GM19025 (cell line): ENCODE measurements around the gene VASH1.
"Not testable (repeated sequence)": the region's sequence is repeated elsewhere in the genome, so short reads cannot be mapped to it uniquely, and the experiment has no call there.

Experiments
- ATAC-seq: cut with Tn5 transposase; IDR thresholded peaks from one replicate; pipeline ENCODE4 v1.9.1; 2021; ENCODE audit warnings: mild to moderate bottlenecking, low read depth, moderate library complexity; ENCODE audit not compliant: unreplicated experiment

Gene VASH1

DNA sequence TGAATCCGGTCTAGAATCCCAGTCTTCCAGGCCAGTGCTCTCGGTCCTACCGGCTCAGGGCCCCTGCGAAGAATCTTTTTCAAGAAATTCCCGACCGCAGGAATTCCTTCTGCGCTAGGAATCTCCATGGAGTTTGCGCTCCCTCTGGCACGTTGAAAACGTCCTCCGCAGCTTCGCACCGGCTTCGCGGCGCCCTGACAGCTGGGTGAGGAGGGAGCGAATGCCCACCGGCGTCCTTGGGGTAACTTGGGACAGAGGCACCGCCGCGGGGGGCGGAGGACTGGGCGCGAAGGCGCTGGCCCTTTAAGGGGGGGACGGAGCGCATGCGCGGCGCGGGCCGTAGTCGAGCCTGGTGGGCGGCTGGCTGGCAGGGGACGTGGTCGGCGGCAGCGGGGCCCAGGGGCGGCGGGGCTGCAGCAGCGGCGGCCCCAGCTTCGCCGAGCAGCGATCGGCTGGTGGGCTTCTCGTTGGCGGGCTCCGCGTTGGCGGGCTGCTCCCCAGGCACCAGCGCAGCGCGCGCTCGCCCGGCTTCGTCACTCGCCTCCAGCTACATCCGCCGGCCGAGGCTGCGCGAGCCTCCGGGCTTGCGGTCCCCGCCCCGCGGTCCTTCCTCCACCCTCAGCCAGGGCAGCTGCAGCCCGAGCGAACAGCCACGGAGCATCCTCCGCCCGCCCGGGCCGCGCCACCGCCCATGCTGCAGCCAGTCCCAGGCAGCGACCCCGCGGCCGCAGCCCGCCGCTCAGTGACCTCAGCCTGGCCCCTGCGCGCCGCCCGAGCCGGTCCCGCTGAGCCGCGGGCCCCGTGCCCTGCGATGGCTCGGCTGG lies at the start of gene VASH1:
Gene VASH1 (plus strand): TSS at position 333 of the 824 bp plus-strand sequence. CDS start 1,354 bp downstream, outside the sequence.
- ATAC-seq: peak; percentile 81

DNA sequence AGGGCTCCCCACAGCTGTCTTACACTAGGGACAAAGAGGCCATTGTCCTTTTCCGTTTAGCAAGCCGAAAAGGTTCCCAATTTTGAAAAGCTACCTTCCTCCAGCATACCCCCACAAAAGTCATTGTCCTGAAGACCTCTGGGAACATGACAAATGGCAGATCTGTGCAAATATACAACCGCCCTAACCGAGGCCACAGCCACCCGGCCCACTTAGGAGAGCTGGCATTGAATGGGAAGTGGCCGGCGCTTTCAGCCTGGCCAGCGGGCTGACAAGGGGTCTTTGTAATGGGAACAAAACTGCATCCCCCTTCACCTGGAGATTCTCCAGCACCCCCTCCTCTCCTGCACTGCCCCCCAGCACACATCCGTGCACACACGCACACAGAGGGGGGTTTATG lies 48.1 kb upstream of the VASH1 start:
- ATAC-seq: no peak

DNA sequence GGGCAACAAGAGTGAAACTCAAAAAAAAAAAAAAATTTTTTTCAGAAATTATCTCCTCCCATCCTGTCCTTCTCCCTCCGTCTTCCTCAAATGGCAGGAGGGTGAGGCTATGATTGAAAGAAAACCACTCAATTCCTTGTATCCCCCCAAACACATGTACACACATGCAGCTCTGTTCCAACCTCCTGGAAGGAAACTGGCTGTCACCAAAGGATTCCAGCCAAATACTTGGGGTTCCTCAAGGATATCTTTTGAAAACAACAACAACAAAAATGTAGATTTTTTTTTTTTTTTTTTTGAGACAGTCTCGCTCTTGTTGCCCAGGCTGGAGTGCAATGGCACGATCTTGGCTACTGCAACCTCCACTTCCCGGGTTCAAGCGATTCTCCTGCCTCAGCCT lies 46.8 kb upstream of the VASH1 start:
- ATAC-seq: no peak

DNA sequence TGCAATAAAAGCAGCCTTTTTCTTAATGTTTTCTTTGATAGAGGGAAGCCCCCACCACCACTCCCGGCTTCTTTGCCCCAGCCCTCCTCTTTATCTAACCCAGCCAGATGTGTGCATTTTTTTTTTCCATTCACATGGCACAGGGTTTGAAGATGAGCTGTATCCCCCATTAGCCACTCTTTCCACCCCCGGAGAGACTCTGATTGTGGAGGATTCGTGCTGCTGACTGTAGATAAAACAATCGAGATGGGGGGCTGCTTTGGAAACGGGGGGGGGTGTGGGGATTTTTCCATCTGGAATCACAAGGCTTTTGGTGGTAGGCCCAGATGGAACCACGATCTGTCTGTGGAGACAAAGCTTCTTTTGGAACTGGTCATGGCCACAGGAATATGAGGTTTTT lies 46.2 kb upstream of the VASH1 start:
- no peak for ATAC-seq

DNA sequence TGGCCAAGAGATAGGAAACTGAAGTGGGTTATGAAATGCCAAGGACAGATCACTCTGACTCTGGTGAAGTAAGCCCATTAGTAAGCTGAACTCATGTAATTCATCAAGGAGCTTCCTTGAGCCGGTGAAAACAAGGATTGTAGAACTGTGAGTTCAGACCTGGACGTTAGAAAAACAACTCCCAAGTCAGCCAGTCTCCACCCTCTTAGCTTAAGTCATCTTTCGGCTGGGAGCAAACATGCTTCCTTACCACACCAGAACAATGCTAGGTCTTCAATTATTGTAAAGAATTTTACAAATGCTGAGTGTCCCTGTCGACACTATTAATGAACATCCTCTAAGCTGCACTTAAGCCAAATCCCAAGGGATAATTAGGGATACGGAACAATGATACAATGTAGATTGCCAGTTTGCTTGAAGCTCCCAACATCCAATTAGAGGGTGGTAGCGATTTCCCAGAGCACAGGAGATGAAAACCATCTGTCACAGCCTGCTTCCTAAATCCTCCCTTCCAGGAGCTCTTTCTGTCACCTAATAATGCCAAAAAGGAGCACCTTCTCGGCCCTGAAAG lies 45.7 kb upstream of the VASH1 start:
- ATAC-seq: no peak

DNA sequence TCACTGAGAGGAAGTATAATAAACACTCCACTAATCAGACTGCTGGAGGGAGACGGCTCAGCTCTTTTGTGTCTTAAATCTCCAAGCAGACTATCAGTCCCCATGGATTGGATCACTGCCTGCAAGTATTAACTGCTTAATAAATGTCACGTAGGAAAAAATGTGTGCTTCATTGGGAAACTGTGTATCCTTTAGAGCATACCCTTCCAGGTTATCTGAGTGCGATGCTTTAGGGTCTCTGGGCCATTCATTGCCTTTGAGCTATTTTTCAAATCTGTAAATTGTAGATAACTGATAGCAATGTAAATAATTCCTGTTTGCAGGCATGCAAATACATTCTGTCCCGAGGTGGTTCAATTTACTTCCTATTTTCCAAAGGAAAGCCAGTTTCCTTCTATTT lies 45.0 kb upstream of the VASH1 start:
- ATAC-seq: no peak

DNA sequence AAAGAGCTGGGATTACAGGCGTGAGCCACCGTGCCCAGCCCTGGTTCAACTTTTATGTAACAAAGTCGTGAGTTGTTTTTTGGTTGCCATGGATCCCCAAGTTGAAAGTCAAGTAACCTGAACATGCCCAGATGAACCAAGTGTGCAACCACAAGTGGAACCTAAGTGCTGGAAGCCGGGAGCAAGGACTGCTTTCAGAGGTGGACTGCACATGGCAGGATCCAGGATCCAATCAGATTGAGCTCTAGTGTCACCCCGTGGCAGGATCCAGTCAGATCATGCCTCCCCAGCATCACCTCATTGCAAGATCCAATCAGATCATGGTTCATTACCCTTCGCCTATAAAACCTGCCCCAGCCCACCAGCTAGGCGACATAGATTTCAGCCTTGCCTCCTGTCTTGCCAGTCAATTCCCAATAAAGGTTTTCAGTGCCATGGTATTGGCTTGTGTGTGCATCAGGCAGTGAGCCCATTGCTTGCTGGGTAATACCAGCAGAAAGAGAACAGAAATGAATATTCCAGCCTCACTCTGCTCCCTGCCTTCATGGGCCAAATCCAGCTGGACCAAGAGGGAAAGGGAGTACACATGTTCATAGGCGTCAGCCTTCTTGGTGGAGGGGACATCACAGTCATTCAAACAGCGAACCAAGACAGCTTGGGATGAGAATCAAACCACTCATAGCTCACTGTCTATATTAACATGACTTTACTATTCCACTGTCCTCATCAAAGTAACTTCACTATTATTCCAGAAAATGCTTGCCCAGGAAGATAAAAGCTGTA lies 43.6 kb upstream of the VASH1 start:
- no peak for ATAC-seq

DNA sequence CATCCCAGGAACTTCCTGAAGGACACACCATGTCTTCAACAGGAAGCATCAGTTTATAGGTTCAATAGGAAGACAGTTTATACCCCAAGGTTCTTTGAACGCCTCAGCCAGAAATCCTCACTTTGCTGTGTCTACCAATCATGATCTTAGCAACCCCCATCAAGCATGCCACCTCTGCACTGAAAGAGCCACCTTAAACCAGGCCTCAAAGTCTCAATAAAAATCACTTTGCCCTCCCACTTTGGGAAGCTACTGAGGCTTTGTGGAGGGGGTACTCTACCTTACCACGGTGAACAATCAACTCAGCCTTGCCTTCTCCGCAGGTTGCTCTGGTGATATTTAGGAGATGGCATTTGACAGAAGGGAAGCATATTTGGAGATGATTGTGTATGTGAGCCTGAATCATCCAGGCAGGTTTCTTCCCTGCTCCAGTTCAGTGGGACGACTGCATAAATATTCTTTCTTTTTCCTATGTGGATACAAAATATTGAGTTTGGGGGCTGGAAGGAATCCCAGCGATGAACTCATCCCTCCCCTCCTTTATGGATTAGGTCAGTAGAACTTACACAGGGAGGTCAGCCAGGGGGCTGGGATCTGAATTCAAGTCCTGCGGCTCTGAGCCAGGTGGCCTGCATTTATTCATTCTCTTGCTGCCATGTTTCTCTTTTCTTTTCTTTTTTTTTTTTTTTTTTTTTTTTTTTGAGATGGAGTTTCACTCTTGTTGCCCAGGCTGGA lies 42.8 kb upstream of the VASH1 start:
- ATAC-seq: no peak

DNA sequence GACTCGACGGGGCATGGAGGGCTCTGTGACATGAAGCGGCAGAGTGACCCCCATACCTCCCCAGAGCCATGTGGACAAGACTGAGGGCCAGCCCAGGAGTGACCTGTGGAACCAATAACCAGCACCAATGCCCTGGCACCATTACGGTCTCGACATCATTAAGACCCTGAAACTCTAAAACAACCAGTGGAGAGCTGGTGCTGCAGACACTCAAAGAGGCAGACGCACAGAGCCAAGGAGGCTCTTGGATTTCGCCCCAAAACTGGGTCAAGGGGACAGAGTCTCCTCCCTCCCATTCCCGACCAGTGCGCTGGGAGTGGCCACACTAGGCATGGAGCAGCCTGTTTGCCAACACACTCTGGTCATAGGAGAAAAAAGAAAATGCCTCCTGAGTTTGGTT lies 41.6 kb upstream of the VASH1 start:
- ATAC-seq: no peak

DNA sequence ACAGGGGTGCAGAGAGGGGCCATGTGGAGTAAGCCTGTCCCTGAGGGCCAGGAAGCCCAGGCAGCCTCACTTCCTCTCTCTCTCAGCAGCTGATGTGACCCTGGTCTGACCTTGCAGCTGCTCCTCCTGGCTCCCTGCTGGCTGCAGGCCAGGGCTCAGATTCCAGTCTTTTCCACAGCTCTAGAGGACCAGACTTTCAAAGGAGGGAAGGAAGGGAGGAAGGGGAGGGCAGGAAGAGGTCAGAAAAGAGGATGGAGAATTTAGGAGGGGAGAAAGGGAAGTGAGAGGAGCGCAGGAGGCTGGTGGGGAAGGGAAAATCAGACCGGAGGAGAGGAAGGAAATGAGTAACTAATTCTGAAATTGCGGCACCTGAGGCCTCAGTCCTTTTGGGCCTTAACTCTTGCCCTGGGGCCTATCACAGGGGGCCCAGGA lies 40.9 kb upstream of the VASH1 start:
- no peak for ATAC-seq

DNA sequence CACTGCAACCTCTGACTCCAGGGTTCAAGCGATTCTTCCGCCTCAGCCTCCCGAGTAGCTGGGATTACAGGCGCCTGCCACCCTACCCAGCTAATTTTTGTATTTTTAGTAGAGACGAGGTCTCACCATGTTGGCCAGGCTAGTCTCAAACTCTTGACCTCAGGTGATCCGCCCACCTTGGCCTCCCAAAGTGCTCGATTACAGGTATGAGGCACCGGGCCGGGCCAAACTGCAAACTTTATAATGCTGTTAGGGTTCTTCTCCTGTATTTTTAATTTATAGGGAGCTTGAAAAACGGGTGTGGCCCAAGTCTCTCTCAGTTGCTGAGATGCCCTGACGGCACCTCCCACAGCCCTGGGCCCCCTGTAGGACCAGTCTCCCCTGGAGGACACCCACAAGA lies 39.8 kb upstream of the VASH1 start:
- ATAC-seq: not testable (repeated sequence)

DNA sequence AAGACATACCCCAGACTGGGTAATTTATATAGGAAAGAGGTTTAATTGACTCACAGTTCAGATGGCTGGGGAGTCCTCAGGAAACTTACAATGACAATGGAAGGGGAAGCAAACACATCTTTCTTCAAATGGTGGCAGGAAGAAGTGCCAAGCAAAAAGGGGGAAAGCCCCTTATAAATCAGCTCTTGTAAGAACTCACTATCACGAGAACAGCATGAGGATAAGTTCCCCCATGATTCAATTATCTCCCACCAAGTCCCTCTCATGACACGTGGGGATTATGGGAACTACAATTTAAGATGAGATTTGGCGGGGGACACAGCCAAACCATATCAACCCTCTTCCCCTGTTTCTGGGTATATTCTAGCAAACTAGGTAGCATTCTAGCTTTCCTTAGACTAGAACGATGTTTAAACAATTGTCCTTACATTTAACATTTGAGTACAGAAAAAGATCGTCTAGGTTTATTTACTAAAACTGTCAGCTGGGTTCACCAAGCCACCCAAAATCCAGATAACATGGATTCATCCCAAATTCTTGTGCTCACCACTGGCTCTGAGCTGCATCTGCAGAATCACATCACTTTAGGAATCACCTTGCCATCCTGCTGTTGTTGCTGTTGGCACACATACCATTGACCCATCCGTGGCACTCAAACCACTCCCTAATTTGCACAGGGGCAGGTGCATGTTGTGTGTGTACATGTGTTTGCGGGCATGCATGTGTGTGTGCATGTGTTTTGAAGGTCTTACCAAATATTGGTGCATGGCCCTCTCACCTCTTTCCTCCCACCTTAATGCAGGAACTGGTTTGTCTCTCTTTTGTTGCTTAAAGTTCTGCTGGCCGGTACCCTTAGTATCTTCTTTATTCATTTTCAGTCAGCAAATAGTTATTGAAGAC lies 36.4 kb upstream of the VASH1 start:
- ATAC-seq: no peak

DNA sequence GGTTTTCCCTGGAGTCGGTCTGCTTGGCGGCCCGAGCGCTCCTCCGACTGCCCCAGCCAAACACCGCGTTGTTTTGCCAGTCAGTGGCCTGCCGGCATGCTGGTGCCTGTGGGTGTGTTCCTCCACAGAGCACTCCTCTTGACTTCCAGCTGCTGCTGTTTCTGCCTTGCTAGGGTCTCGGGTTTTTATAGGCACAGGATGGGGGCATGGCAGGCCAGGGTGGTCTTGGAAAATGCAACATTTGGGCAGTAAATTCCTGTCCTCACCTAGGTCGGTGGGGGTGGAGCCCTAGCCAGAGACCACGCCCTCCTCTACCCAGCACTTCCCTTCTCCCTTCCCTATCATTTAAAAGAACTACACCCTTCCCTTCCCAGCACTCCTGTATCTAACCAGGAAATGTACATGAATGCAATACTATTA lies 34.7 kb upstream of the VASH1 start:
- ATAC-seq: no peak

DNA sequence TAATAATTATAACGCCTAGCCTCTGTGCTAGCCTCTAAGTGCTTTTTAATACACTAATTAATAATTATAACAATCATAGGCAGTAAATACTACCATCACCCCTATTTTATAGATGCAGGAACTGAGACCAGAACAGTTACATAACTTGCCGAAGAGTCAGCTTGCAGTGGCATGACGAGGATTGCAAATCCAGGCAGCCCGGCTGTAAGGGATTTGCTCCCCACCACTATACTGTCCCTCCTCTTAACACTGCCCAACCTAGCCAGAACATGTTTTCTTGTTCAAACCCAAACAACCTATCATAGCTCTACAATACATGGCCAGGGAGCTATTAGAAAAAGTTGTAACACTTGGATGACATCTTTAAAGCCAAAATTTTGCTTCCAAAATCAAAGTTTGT lies 33.9 kb upstream of the VASH1 start:
- no peak for ATAC-seq

DNA sequence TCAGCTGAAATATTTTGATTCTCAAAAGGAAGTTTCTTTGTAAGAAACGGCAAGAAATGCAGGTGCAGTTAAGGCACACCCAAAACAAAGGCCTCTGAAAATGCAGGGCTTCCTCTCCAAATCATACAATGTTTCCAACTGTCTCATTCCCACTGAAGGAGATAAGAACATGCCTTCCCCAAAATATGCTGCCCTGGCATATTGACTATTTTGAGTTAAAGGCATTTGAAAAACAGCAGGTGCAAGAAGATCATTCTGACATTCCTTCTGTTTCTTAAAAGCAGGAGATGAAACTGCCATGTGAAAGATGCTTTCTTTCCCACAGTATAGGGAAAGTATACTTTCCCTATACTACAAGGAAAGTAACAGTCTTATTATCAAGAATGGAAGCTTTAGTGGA lies 33.4 kb upstream of the VASH1 start:
- no peak for ATAC-seq

DNA sequence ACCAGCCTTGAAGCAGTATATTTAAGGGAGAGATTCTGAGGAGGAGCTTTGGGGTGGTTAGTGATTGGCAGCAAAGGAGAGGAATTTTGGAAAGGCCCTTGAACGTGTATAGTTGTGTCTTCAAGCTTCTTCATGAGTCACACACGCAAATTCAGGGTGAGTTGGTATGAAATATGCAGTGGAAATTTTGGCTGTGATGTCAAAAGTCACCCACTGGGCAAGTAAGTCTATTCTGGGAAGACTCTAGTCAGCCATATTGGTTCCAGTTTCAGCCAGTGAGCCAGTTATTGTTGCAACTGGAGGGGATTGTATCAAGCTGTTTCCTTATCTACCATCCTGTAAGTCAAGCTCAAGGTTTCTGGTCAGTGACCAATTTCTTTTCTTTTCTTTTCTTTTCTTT lies 32.0 kb upstream of the VASH1 start:
- ATAC-seq: no peak

DNA sequence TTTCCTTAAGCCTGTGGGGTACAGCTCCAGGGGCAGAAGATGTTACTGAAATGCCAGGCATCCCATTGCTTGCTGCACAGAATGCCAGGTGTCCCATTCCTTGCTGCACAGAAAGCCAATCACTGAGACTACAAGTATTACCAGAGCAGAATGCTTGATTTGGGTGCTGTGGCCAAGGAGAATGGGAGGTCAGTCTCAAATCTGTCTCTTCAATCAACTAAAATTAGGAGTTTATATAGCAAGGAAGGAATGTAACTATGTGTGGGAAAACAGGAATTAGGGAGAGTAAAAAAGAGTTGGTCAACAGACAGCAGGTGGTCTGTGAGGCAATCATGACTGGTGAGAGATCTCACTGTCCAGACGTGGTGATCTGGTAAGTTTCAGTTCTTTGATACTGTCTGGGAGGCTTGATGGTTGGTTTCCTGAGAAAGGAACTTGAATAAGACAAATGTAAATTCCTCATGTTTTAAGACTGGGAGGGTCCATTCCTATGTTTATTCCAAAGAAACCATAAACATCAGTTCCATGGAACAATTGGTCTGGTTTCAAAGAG lies 31.2 kb upstream of the VASH1 start:
- no peak for ATAC-seq

DNA sequence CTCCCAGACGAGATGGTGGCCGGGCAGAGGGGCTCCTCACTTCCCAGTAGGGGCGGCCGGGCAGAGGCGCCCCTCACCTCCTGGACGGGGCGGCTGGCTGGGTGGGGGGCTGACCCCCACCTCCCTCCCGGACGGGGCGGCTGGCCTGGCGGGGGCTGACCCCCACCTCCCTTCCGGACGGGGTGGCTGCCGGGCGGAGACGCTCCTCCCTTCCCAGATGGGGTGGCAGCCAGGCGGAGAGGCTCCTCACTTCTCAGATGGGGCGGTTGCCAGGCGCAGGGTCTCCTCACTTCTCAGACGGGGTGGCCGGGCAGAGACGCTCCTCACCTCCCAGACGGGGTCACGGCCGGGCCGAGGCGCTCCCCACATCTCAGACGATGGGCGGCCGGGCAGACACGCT lies 26.8 kb upstream of the VASH1 start:
- ATAC-seq: not testable (repeated sequence)

DNA sequence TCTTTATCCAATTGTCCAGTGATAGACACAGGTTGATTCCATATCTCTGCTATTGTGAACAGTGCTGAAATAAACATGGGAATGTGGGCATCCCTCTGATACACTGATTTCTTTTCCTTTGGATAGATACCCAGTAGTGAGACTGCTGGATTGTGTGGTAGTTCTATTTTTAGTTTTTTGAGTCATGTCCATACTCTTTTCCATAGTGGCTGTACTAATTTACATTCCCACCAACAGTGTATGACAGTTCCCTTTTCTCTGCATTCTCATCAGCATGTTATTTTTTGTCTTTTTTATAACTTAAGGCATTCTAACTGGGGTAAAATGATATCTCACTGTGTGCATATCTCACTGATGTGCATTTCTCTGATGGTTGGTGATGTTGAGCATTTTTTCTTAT lies 24.8 kb upstream of the VASH1 start:
- ATAC-seq: no peak
